MCF 10A (cell line): ENCODE results near the gene GRAMD1A. TPM values are rescaled to one million over a fixed set of nuclear protein-coding genes. Genes with fewer than 3 reads are reported as not detected.

Source experiments
- BruUV-seq: library from RNA; stranded (reverse); fragments of 400-500 nt; replicated peaks from 2 replicates; lab custom pipeline; 2021; lab: Mats Ljungman, UMichigan
- CTCF ChIA-PET: fragments of 300-600 bp; sonication (Branson Sonifier 250); formaldehyde crosslinking; extraction: SDS; loops from one replicate; lab custom pipeline; 2021; ENCODE audit warnings: antibody characterized with exemption, inconsistent platforms; lab: Yijun Ruan, JAX
- POLR2A ChIA-PET: fragments of 300-600, 350-650 bp; sonication (Branson Sonifier 250); formaldehyde crosslinking; extraction: SDS; loops from one replicate; lab custom pipeline; 2020; ENCODE audit warnings: antibody characterized with exemption, inconsistent platforms; lab: Yijun Ruan, JAX
- DNase-seq: peaks from one replicate; pipeline ENCODE4 v3.0.0-alpha.2; 2018; ENCODE audit not compliant: unreplicated experiment
- H3K27ac Mint-ChIP-seq: one replicate; pipeline ENCODE4 v1.8.0; 2022; ENCODE audit warnings: mild to moderate bottlenecking, low read depth, mixed read lengths; ENCODE audit not compliant: unreplicated experiment
- H3K27me3 Mint-ChIP-seq: one replicate; pipeline ENCODE4 v1.8.0; 2022; ENCODE audit warnings: mixed read lengths; ENCODE audit not compliant: insufficient read depth, unreplicated experiment
- H3K36me3 Mint-ChIP-seq: one replicate; pipeline ENCODE4 v1.8.0; 2022; ENCODE audit warnings: mild to moderate bottlenecking, moderate library complexity, mixed read lengths; ENCODE audit not compliant: insufficient read depth, unreplicated experiment
- H3K4me1 Mint-ChIP-seq: one replicate; pipeline ENCODE4 v1.8.0; 2022; ENCODE audit warnings: mixed read lengths; ENCODE audit not compliant: insufficient read depth, unreplicated experiment
- H3K4me3 Mint-ChIP-seq: one replicate; pipeline ENCODE4 v1.8.0; 2022; ENCODE audit warnings: mild to moderate bottlenecking, moderate library complexity, mixed read lengths; ENCODE audit not compliant: unreplicated experiment
- H3K9me3 Mint-ChIP-seq: one replicate; pipeline ENCODE4 v1.8.0; 2022; ENCODE audit warnings: mixed read lengths; ENCODE audit not compliant: unreplicated experiment
- intact Hi-C: fragments of 100-400 bp; cut with micrococcal nuclease; formaldehyde crosslinking; loops from 2 replicates; pipeline ENCODE4 v1.14.1; 2022
- total RNA-seq: library from RNA; stranded (reverse); gene quantifications from 2 replicates; pipeline ENCODE4 v1.2.3, GENCODE V29; 2022
- TF ChIP-seq, protein P1 (sequence below): fragments of 200-600 bp; IDR thresholded peaks from one replicate; pipeline ENCODE4 v1.8.0; 2022; ENCODE audit warnings: antibody characterized with exemption, mild to moderate bottlenecking; ENCODE audit not compliant: unreplicated experiment

GRAMD1A gene
- total RNA-seq, 1 experiment from 2014 or later, result 48.1 TPM

DNA sequence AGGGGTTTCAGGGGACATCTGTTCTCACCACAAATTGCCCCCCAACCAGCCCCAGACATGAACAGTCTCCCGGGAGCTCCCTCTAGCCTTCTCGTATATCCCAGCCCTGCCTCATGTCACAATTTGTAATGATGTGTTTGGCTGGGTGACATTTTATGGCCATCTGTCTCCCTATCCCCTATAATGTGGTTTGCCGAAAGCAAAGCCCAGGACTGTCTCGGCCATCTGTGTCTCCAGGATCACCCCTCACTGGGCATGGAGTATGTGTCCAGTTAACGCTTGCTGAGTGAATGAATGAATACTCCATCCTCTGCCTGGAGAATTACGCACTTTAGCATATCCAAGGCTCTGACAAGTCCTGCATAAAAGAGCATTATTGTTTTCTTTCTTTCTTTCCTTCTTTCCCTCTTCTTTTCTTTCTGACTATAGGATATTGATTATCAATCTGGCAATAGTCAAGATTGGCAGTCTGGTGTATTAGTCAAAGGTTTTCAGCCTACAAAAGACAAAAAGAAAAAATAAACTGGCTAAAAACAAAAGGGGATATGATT is 56.5 kb downstream of the GRAMD1A start:
- no peaks in the 10 kb centered on the region for H3K36me3 Mint-ChIP-seq
- no peak for DNase-seq
- no peak overlapping the region for H3K4me3 Mint-ChIP-seq
- intact Hi-C loops, result no loop called here
- H3K27me3 Mint-ChIP-seq, result peaks cover 18% of the 10 kb centered on the region
- no peaks in the 10 kb centered on the region for H3K4me1 Mint-ChIP-seq
- TF ChIP-seq, protein P1, sequence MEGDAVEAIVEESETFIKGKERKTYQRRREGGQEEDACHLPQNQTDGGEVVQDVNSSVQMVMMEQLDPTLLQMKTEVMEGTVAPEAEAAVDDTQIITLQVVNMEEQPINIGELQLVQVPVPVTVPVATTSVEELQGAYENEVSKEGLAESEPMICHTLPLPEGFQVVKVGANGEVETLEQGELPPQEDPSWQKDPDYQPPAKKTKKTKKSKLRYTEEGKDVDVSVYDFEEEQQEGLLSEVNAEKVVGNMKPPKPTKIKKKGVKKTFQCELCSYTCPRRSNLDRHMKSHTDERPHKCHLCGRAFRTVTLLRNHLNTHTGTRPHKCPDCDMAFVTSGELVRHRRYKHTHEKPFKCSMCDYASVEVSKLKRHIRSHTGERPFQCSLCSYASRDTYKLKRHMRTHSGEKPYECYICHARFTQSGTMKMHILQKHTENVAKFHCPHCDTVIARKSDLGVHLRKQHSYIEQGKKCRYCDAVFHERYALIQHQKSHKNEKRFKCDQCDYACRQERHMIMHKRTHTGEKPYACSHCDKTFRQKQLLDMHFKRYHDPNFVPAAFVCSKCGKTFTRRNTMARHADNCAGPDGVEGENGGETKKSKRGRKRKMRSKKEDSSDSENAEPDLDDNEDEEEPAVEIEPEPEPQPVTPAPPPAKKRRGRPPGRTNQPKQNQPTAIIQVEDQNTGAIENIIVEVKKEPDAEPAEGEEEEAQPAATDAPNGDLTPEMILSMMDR, result no peak
- no peaks in the 10 kb centered on the region for H3K9me3 Mint-ChIP-seq
- POLR2A ChIA-PET, result interaction anchor here (0.9 kb wide), 1 partner anchor 98 kb away, joined by 5 read pairs; the partner anchor contains the start of gene FXYD5
- H3K27ac Mint-ChIP-seq, result no peak overlapping the region
- CTCF ChIA-PET, result interaction anchor here (0.7 to 8.7 kb wide), 7 partner anchors 10 to 324 kb away, joined by 3 to 75 read pairs (median 4); partner anchors contain the start of gene HPN
- no TSS peak for BruUV-seq

DNA sequence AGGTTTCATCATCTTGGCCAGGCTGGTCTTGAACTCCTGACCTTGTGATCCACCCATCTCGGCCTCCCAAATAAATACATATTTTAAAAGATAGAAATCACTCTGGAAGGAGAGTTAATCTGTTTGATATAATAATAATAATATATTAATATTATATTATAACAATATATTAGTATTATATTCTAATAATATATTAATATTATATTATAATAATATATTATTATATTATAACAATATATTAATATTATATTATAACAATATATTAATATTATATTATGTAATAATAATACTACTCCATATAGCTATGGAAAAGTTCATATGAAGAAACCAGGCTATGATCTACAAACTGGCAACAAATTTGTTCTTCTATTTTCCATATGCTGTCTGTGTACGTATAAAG is 58.2 kb downstream of the GRAMD1A start:
- no peaks in the 10 kb centered on the region for H3K9me3 Mint-ChIP-seq
- POLR2A ChIA-PET, result no interaction called here
- intact Hi-C loops, result no loop called here
- DNase-seq, result no peak
- no peaks in the 10 kb centered on the region for H3K36me3 Mint-ChIP-seq
- CTCF ChIA-PET, result interaction anchor here (0.7 to 8.7 kb wide), 6 partner anchors 9 to 87 kb away, joined by 3 to 75 read pairs (median 4); partner anchors contain the start of gene HPN
- no peak overlapping the region for H3K4me3 Mint-ChIP-seq
- BruUV-seq, result no TSS peak
- H3K27ac Mint-ChIP-seq, result no peak overlapping the region
- no peaks in the 10 kb centered on the region for H3K4me1 Mint-ChIP-seq
- H3K27me3 Mint-ChIP-seq, result peaks cover 18% of the 10 kb centered on the region
- TF ChIP-seq, protein P1, result no peak

DNA sequence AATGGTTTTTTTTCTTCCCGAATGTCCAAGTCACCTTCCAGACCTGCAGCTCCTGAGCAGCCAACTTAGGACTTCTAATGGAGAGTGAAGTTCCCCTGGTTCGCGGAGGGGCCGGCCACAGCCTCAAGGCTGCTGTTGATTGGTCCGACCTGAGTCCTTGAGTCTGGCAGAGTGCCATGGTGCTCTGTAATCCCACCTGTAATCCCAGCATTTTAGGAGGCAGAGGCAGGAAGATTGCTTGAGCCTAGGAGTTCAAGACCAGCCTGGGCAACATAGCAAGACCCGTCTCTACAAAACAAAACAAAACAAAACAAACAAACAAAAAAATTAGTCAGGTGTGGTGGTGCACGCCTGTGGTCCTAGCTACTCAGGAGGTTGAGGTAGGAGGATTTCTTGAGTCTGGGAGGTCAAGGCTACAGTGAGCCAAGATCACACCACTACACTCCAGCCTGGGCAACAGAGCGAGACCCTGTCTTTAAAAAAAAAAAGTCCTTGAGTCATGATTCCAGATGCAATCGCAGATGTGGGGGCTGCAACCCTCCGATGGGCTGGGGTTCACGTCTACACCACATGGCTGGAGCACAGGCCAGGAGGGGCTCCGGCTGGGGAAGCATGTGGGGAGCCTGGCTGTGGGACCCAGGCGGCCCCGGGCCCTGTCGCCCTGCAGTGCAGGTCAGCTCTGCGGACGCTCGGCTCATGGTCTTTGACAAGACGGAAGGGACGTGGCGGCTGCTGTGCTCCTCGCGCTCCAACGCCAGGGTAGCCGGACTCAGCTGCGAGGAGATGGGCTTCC is 59.1 kb downstream of the GRAMD1A start:
- H3K4me3 Mint-ChIP-seq, result no peak overlapping the region
- TF ChIP-seq, protein P1, result no peak
- peaks cover 18% of the 10 kb centered on the region for H3K27me3 Mint-ChIP-seq
- BruUV-seq, result no TSS peak
- H3K4me1 Mint-ChIP-seq, result no peaks in the 10 kb centered on the region
- CTCF ChIA-PET, result interaction anchor here (0.6 to 8.7 kb wide), 6 partner anchors 8 to 191 kb away, joined by 3 to 75 read pairs (median 5); partner anchors contain the start of gene HPN
- POLR2A ChIA-PET, result interaction anchor here (0.6 kb wide), 1 partner anchor 953 kb away, joined by 3 read pairs; no protein-coding TSS in a partner anchor
- H3K27ac Mint-ChIP-seq, result no peak overlapping the region
- no peak for DNase-seq
- H3K9me3 Mint-ChIP-seq, result no peaks in the 10 kb centered on the region
- intact Hi-C loops, result no loop called here
- no peaks in the 10 kb centered on the region for H3K36me3 Mint-ChIP-seq

DNA sequence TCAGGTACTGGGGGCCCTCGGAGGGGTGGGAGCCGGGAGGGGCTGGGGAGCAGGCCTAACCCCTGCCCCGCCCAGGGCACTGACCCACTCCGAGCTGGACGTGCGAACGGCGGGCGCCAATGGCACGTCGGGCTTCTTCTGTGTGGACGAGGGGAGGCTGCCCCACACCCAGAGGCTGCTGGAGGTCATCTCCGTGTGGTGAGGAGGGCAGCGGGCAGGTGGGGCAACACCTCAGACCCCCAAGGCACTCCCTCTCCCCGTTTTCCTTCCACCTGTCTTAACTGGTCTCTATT is 59.6 kb downstream of the GRAMD1A start:
- Mint-ChIP-seq H3K27ac (no peak overlapping the region), H3K4me3 (no peak overlapping the region), H3K9me3 (no peaks in the 10 kb centered on the region), H3K36me3 (no peaks in the 10 kb centered on the region), H3K27me3 (peaks cover 18% of the 10 kb centered on the region), H3K4me1 (no peaks in the 10 kb centered on the region)
- TF ChIP-seq, protein P1, result no peak
- intact Hi-C loops, result loop anchor here (10.0 kb wide), 1 partner anchor 185 kb away; the partner anchor contains the start of gene LSR
- no TSS peak for BruUV-seq
- ChIA-PET CTCF (interaction anchor here (1.6 to 8.7 kb wide), 2 partner anchors 15 to 87 kb away, joined by 4 to 75 read pairs; partner anchors contain the start of gene HPN), POLR2A (interaction anchor here (0.6 kb wide), 1 partner anchor 953 kb away, joined by 3 read pairs; no protein-coding TSS in a partner anchor)
- DNase-seq, result no peak
